GM21723 (cell line): ENCODE data around the gene OVCA2.

Experiments used
- ATAC-seq: cut with Tn5 transposase; IDR thresholded peaks from one replicate; pipeline ENCODE4 v1.9.1; 2021; ENCODE audit warnings: mild to moderate bottlenecking, moderate library complexity; ENCODE audit not compliant: unreplicated experiment

OVCA2 gene

DNA sequence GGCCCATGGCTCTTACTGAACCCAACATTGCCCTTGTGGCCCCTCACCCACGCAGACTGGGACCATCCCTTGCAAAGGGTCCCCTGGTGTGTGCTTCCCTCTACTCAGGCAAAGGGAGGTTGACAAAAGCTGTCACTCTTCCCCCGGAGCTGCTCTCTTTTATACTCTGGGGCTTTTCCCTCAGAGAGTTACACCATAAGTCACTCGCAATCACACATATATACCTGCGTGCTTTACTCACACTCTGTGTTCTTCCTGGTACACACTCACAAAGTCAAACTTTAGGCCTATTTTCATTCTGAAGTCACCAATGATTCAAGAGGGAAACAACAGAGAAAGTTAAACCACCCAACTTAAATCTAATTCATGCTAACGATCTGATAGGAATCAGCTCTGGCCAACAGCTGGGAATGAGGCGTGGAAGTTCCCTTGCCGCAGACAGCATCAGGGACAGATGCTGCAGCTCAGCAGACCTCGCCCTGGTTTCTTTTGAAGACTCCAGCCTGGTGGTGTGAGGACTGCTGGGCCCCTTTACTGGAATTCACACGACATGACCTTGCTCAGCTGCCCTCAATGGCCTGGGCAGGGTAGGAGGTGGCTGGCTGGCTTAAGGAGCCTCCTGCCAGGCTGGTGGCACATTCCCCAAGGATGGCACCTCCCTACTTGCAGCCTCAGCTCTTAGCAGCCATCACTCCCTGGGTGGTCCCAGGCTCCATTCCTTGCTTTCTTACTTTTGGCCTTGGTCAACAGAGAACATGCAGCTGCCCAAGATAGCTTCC is 40.4 kb downstream of the OVCA2 start:
- ATAC-seq, result no peak

DNA sequence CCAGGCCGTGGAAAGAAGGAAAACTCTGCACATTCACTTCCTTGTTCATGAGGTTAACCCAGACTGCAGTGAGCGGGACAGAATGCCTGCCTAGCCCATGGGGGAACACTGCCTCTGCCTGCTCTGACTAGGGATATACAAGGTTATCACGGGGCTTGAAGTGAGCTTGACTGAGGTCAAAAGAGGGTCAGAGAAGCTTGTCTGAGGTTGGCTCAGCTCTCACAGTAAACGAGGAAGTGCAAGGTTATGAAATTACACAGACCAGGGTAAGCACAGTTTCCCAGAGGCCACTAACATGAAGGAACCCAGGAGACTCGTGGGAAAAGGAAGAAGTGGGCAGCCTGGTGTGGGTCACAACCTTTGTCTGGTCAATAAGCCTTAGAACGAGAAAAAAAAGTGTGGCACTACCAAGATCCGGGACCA is 41.8 kb downstream of the OVCA2 start:
- peak; percentile 56 for ATAC-seq

DNA sequence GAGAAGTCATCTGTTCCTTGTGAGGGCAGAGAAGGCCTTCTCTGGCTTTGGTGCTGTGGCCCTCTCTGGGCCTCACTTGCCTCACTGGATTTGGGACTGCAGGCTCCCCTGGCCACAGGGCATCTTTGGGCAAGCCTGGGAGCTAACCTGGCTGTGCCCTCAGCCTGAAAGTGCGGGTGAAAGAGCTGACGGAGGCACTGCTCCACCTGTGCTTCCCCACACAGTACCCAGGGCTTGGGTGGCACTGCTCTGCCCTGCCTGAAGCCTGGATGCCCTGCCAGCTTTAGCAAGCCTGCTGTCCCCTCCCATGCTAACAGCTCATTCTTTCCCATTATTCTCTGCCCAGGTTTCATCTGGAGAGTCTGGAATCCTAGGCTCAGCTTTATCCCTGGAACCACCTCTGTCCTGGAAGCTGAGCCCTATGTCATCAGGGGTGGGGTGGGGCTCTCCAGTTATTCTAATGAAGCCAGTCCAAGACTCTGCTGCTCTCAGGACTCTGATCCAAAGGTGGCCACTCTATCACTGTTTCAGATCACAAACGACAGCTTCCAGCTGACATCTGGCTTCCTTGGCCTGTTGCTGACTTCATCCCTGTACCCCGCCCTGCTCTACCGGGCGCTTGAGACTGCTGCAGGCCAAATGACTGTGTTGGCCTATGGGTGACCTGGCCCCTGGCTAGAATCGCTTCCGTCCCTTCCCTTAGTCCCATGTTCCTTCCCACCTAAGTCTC is 42.4 kb downstream of the OVCA2 start:
- no peak for ATAC-seq

DNA sequence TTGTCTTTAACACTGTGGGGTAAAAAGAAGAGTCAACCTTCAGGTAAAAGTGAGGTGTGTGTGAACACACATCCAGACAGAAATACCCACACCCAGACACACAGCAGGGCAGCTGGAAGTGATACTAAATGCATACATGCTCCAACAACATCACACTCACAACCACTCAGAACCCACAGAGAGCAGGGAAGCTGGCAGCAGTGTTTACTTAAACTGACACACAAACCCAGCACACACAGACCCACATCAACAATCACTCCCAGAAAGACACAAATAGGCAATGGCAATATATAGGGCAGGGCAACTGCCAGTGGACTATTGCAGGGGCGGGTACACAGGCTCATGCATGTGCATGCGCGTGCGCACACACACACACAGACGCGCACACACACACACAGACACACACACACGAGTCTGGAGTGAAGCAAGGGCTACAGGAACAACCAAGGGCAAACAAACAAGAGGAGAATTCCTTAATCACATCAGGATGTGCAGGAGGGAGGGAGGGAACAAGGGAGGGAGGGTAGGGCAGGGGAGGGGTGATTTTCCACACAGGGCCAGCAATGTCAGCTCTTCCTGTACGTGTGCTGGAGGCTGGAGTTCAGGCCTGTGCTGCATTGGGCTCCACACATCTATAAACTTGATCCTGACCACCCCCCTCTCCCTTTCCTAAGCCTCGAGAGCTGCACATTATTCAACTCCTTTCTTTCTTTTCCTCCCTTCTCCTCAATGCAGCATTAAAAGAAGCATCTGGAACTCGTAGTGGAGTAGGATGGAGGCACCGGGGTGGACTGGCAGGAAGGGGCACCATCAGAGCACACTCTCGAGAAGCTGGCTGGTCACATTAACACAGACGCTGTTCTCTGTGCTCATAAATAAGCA is 43.2 kb downstream of the OVCA2 start:
- no peak for ATAC-seq

DNA sequence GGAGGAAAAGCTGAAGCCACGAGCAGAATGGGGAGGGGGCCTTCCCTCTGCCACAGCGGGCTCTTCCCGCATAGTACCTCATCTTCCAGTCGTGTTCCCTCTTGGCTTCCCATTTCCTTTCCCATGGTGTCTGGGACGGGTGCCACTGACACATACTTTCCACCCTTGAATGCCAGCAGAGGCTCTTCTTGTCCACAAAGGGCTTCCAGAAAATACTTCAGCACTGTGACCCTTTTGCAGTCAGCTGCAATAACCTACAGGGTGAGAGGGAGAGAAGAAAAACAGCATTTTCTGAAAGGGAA is 43.8 kb downstream of the OVCA2 start:
- no peak for ATAC-seq

DNA sequence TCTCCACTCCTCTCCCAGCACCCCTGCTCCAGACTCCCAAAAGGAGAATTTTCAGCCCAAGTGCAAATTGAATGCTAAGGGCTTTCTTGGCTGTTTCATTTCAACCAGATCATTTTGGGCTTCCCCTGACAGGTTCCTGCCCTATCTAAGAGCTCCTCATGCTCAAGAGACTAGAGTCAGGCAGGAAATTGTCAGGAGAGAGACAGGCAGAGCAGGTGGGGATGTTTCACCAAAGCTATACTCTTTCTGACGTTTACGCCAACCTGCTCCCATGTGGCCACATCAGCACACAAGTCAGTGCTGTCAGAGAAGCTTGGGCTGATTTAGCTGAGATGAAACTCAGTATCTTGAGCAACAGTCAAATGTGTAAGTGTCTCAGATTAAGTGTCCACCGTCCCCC is 44.5 kb downstream of the OVCA2 start:
- ATAC-seq, result no peak

DNA sequence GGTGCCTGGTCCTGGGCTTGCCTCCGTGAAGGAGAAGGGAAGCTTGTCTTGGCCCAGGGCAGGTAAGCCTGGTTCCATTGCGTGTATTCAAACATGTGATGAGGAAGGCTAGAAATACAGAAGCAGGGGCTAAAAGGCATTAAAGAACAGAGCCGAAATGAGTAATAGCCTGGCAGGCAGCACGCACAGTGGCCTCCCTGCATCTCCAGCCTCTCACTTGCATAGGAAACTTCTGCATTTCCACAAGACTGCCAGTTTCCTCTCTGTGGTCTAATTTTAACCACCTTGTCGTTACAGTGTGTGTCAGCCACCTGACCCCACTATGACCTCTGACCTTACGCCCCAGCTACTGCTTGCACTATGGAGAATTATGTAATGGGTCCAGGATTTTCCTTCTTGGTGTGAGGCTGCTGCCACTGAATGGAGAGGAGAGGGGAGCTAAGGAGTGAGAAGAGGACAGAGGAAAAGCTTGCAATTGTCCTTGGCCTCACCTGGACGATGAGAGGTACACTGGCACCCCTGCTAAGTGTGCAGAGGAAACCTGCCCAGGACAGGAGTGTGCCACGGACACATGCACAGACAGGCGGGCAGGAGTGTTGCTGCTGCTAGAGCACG is 45.9 kb downstream of the OVCA2 start:
- peak; percentile 42 for ATAC-seq

DNA sequence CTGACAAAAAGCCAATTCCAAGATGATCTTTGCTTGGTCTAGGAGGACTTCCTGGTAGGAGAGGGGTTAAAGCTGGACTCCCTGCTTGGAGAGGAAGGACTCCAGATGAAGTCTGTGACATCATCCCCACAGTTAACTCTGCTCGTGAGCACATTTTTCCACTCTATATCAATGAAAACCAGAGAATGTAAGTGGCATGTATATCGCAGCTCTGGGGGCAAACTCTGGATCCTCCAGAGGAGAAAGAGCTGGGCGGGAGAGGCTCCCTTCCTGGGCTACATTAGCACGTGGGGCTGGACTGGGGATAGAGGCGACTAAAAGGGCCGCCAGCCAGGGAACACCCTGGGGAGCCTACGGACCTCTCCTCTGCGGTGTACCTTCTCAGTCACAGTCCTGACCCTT is 47.2 kb downstream of the OVCA2 start:
- ATAC-seq, result peak; percentile 24

DNA sequence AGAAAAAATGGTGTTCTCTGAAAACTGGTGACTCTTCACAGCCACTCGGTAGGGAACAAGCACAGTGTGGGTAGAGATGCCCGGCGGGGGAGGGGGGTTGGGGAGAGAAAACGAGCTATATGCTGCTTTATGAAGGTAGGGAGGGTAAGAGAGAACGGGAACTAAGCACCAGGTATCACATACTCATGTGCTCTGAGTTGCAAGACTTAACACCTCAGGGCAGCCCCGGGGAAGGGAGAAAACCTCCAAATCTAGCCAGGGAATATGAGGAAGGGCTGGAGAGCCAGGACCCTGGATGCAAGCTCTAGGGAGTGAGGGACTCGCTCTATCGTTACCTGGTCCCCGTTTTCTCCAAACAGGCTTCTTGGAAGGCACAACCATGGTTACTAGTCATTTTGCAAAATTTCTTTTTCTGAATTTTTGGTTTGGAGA is 48.4 kb downstream of the OVCA2 start:
- ATAC-seq, result no peak

DNA sequence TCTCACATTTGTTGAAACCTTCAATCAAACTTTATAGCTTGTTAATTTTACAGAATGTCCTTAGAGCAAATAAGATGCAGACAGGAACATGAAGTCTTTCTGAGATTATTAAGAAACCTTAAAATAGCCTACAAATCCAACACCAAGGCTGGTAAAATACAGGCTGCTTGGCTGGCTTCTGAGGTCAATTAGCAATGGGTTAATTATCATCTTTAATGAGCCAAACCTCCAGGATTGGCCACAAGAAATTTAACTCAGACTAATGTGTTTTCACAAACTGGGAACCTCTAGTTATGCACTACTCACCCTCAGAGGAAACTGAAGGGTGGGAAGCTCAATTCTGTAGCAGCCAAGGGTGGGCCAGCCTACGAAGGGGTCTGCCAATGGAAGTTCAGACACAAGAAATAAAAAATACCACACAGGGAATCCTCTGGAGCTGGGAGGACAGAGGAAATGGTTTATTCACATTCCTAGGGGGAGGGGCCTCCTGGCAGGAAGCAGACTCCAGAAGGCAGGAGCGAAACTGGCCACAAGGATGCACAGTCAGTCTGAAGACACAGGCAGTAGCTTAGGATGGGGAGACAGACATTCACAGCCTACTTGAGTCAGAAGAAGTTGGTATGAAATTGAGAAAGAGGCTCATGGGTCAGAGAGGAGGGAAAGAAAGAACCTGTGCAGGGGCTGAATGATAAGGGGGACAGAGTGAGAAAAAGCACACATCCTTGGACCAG is 49.1 kb downstream of the OVCA2 start:
- ATAC-seq, result no peak

DNA sequence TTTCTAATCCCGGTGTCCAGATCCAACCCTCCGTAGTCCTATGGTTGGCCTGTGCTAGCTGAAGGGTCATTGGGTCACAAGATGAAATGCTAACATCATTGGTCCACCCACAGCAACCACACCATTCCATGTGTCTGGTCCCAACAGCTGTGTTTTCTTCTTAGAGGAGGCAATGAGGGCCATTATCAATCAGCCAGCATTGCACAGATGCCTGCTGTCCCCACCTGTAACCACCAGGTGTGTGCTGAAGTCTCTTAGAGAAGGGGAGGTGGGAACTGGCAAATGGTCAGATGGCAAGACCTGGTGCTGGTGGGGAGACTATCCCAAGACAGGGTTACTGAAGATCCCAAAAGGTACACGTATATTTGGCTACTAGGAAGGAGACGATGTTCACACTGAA is 50.4 kb downstream of the OVCA2 start:
- no peak for ATAC-seq
